AG10803 (cell line): Measurements from ENCODE around the gene MAN1C1.

Experiments used
- DNase-seq: peaks from one replicate; pipeline ENCODE4 v3.0.0; 2010; ENCODE audit warnings: low read depth
- H3K4me3 ChIP-seq: 2 replicates; pipeline ENCODE4 v1.5.1; 2011; ENCODE audit warnings: mild to moderate bottlenecking, low read length, control low read depth
- TF ChIP-seq, protein P1 (sequence below): conservative IDR thresholded peaks from 2 replicates; pipeline ENCODE4 v1.5.1; 2011; ENCODE audit warnings: mild to moderate bottlenecking, low read length, control low read depth, inconsistent platforms

The MAN1C1 gene

DNA sequence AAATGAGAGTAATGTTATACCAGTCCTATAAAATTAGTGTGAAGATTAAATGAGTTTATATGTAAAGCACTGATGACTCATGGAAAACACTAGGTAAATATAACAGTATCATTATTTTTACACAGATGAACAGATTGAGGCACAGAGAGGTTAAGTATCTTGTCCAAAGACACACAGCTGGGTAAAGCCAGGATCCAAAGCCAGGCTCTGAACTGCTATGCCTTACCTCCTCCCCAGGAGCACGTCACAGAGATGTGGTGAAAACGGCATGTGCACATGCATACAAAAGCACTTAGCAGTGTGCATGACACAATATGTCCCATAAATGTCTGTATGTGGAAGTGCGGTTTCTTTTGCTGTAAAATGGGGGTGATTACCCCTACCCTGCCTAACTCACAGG, 56.9 kb downstream of the MAN1C1 start:
- H3K4me3 ChIP-seq: no peak overlapping the region
- TF ChIP-seq, protein P1, sequence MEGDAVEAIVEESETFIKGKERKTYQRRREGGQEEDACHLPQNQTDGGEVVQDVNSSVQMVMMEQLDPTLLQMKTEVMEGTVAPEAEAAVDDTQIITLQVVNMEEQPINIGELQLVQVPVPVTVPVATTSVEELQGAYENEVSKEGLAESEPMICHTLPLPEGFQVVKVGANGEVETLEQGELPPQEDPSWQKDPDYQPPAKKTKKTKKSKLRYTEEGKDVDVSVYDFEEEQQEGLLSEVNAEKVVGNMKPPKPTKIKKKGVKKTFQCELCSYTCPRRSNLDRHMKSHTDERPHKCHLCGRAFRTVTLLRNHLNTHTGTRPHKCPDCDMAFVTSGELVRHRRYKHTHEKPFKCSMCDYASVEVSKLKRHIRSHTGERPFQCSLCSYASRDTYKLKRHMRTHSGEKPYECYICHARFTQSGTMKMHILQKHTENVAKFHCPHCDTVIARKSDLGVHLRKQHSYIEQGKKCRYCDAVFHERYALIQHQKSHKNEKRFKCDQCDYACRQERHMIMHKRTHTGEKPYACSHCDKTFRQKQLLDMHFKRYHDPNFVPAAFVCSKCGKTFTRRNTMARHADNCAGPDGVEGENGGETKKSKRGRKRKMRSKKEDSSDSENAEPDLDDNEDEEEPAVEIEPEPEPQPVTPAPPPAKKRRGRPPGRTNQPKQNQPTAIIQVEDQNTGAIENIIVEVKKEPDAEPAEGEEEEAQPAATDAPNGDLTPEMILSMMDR: no peak
- no peak for DNase-seq

DNA sequence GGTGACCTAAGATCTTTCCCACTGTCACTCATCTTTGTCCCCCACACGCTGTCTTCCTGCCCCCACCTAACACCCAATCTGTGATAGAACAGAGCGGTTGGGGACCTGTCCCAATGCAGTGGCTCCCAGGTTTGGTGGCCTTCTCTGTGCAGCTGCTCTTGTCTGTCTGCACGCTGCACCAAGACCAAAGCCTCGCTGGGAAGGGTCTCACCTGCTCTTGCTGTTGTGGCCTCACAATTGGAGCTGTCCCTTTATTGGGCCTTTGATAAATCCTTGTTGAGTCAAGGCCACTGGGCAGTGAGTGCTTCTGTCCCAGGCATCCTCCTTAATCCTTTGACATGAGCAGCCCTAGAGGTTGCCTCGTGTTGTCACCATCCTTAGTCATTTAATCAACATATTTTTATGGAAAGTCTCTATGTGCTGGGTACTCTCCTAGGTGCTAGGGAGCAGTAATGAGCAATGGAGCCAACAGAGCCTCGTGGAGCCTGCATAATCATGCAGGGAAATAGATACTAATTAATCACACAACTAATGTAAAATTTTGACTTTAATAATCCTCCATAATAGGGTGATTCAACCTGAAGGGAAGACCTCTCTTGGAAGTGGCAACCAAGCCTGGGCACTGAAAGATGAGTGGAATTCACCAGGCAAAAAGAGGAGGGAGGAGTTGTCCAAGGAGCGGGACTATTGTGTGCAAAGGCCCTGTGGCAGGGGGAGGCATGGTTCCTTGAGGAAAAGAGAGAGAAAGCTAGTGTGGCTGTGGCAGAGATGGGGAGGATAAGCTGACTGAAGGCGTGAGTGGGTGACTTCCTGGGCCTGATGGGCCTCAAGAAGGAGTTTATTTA, 57.6 kb downstream of the MAN1C1 start:
- no peak overlapping the region for H3K4me3 ChIP-seq
- no peak for DNase-seq
- TF ChIP-seq, protein P1: no peak

DNA sequence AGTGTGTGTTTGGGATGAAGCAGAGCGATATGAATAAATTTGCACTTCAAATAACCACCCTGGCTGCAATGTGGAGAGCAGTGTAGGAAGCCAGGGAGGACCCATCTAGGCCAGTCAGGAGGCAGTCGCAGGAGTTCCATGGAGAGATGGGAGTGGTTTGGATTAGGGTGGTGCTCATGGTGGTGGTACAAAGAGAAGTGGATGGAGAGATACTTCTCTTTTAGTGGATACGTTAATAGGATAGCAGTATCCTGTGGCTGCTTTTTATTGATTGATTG, 58.2 kb downstream of the MAN1C1 start:
- TF ChIP-seq, protein P1: no peak
- DNase-seq: no peak
- no peak overlapping the region for H3K4me3 ChIP-seq

DNA sequence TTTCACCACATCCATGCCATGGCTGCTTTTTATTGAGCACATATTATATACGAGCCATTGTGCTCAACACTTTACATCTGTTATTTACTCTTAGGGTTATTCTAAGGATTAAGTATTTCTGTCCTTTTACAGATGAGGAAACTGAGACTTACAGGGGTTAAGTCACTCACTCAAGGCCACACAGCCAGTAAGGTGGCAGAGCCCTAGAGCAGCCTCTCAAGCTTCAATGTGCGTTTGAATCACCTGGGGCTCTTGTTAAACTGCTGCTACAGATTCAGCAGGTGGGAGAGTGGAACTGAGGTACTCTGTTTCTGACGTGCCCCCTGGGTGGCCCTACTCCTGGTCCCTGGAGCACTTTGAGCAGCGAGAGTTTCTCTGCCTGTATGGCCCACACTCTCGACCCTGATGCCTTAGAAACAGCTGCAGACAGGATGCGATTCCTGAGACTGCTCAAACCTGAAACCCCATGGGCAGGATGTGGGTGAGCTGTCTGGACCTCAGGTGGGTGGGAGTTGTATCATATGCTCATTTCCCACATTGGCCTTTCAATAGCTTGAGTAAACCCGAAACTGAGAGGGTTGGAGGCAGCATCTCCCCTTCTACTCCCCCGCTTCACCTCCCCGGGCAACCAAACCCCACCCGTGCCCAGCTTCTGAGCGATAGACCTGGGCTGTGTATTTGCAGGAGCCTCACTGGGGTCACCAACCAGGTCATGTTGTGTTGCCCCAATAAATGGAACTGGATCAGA, 59.3 kb downstream of the MAN1C1 start:
- no peak overlapping the region for H3K4me3 ChIP-seq
- TF ChIP-seq, protein P1: no peak
- no peak for DNase-seq

DNA sequence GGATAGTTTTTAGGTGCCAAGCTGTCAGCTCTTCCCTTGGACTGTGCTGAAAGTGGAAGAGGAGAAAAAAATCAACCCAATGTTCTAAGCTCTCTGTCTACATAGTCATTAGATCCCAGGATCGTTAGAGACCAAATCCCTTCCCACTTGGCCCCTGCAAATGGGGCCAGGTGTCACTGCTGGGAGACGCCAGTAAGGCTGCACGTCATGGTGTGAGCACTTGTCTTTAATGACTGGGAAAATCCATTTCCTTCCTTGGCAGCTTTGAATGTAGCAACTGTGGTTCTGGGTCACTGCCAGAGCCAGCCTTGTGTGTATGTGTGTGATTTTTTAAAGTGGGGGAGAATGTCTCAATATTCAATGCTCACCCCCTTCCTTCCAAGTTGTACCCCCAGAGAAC, 59.9 kb downstream of the MAN1C1 start:
- TF ChIP-seq, protein P1: no peak
- H3K4me3 ChIP-seq: no peak overlapping the region
- no peak for DNase-seq

DNA sequence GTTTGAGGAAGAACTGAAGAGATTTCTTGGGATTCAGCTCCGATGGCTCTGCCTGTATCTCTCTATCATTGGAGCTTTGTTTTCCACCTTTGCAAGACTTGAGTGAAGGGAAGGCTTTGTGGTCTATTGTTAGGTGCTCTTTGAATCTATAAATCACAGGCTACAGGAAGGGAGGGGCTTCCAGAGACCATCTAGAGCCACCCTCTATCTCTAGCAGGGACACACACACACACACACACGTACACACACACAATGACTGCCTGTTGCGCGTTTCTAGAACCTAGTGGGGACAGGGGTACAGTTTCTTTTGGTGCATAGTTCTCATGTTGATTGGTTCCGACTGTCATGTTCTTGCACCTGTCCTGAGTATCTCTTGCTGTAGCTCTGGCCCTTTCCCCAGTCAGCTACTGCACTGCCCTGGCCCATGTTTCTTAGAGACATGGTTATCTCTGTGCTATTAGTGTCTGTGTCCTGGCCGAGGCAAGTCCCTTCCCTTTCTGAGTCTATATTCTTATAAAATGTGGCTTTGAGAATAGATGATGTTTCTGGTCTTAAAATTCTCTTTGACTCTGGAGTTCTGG, 60.7 kb downstream of the MAN1C1 start:
- H3K4me3 ChIP-seq: no peak overlapping the region
- no peak for DNase-seq
- TF ChIP-seq, protein P1: no peak
